GM23338 (cell line): ENCODE data around the gene PREP. TPM values are rescaled to one million over a fixed set of nuclear protein-coding genes. Genes with fewer than 3 reads are reported as not detected.

Experiments used
- ATAC-seq: fragments of 200-7000 bp; cut with Tn5 transposase; 3 replicates; pipeline ENCODE4 v1.9.1; 2020
- DNase-seq: peaks from one replicate; pipeline ENCODE4 v3.0.0-alpha.2; 2015; ENCODE audit warnings: low spot score
- H2AFZ ChIP-seq: fragments of 200-600 bp; sonication (generic); 2 replicates; pipeline ENCODE4 v1.8.0; 2016; ENCODE audit warnings: antibody characterized with exemption, mild to moderate bottlenecking, moderate library complexity
- H3F3A ChIP-seq: fragments of 200-600 bp; sonication (generic); replicated peaks from 2 replicates; pipeline ENCODE4 v1.8.0; 2017; ENCODE audit warnings: antibody characterized with exemption, mixed run types, low read depth
- H3K27ac ChIP-seq: fragments of 200-600 bp; sonication (generic); 2 replicates; pipeline ENCODE4 v1.6.1; 2016; ENCODE audit warnings: low read depth
- H3K27me3 ChIP-seq: fragments of 200-600 bp; sonication (generic); 2 replicates; pipeline ENCODE4 v1.8.0; 2016; ENCODE audit warnings: mild to moderate bottlenecking, mixed run types, moderate library complexity; ENCODE audit not compliant: insufficient read depth
- H3K36me3 ChIP-seq: fragments of 200-600 bp; sonication (generic); 2 replicates; pipeline ENCODE4 v1.8.0; 2016; ENCODE audit warnings: mild to moderate bottlenecking; ENCODE audit not compliant: insufficient read depth
- H3K4me1 ChIP-seq: fragments of 200-600 bp; sonication (generic); 2 replicates; pipeline ENCODE4 v1.8.0; 2016; ENCODE audit warnings: mild to moderate bottlenecking, moderate library complexity; ENCODE audit not compliant: insufficient read depth
- H3K4me2 ChIP-seq: fragments of 200-600 bp; sonication (generic); 2 replicates; pipeline ENCODE4 v1.7.1; 2017; ENCODE audit warnings: mixed run types
- H3K4me3 ChIP-seq: fragments of 200-600 bp; sonication (generic); 2 replicates; pipeline ENCODE4 v1.6.1; 2016; ENCODE audit warnings: mixed run types
- H3K79me2 ChIP-seq: fragments of 200-600 bp; sonication (generic); replicated peaks from 2 replicates; pipeline ENCODE4 v1.8.0; 2017; ENCODE audit warnings: mild to moderate bottlenecking; ENCODE audit not compliant: insufficient read depth
- H3K9me2 ChIP-seq: fragments of 200-600 bp; sonication (generic); 2 replicates; pipeline ENCODE4 v1.8.0; 2017; ENCODE audit not compliant: insufficient read depth
- H4K20me1 ChIP-seq: fragments of 200-600 bp; sonication (generic); replicated peaks from 2 replicates; pipeline ENCODE4 v1.8.0; 2017; ENCODE audit warnings: mild to moderate bottlenecking; ENCODE audit not compliant: insufficient read depth
- H3K27ac Mint-ChIP-seq: 2 replicates; pipeline ENCODE4 v1.8.0; 2020; ENCODE audit warnings: inconsistent platforms, mild to moderate bottlenecking, moderate library complexity, mixed read lengths
- H3K27me3 Mint-ChIP-seq: 3 replicates; pipeline ENCODE4 v1.8.0; 2022; ENCODE audit warnings: low read depth, mild to moderate bottlenecking, moderate library complexity, mixed read lengths, inconsistent platforms; ENCODE audit not compliant: insufficient read depth, poor library complexity
- H3K36me3 Mint-ChIP-seq: 3 replicates; pipeline ENCODE4 v1.8.0; 2021; ENCODE audit warnings: low read depth, mild to moderate bottlenecking, inconsistent platforms, moderate library complexity, mixed read lengths
- H3K4me1 Mint-ChIP-seq: 3 replicates; pipeline ENCODE4 v1.8.0; 2020; ENCODE audit warnings: mild to moderate bottlenecking, inconsistent platforms, mixed read lengths
- H3K4me3 Mint-ChIP-seq: 3 replicates; pipeline ENCODE4 v1.8.0; 2021; ENCODE audit warnings: moderate library complexity, mild to moderate bottlenecking, inconsistent platforms, mixed read lengths
- H3K9me3 Mint-ChIP-seq: 3 replicates; pipeline ENCODE4 v1.8.0; 2020; ENCODE audit warnings: moderate library complexity, mild to moderate bottlenecking, inconsistent platforms, mixed read lengths
- CREB1 ChIP-seq: fragments of 250-450 bp; sonication (Bioruptor Pico); IDR thresholded peaks from 2 replicates; pipeline ENCODE4 v1.5.0; 2020; ENCODE audit warnings: low read depth, mild to moderate bottlenecking, moderate library complexity
- CTCF ChIP-seq, 2 experiments: fragments of 200-600 bp in 1 of 2; sonication (generic) in 1 of 2; conservative IDR thresholded peaks; 2 replicates each; pipeline versions ENCODE4 v1.5.1 to v1.6.1; 2016 to 2017; ENCODE audit warnings: antibody characterized with exemption in 2 of 2, low read depth in 2 of 2, mild to moderate bottlenecking in 2 of 2, moderate library complexity in 1 of 2
- ETS1 ChIP-seq: IDR thresholded peaks from 2 replicates; pipeline ENCODE4 v1.6.1; 2016; ENCODE audit warnings: antibody characterized with exemption
- EZH2 ChIP-seq: fragments of 200-600 bp; sonication (generic); IDR thresholded peaks from one replicate; pipeline ENCODE4 v1.8.0; 2017; ENCODE audit warnings: antibody characterized with exemption, mild to moderate bottlenecking, low read depth; ENCODE audit not compliant: unreplicated experiment
- EZH2phosphoT487 ChIP-seq: fragments of 200-600 bp; sonication (generic); IDR thresholded peaks from one replicate; pipeline ENCODE4 v1.8.1; 2018; ENCODE audit warnings: antibody characterized with exemption; ENCODE audit not compliant: unreplicated experiment
- JUNB ChIP-seq: IDR thresholded peaks from one replicate; pipeline ENCODE4 v1.6.1; 2016; ENCODE audit warnings: antibody characterized with exemption; ENCODE audit not compliant: unreplicated experiment
- NANOG ChIP-seq: IDR thresholded peaks from 2 replicates; pipeline ENCODE4 v1.6.1; 2016; ENCODE audit warnings: antibody characterized with exemption, borderline replicate concordance
- POLR2AphosphoS5 ChIP-seq: IDR thresholded peaks from 2 replicates; pipeline ENCODE4 v1.6.1; 2016; ENCODE audit warnings: antibody characterized with exemption, low read depth
- REST ChIP-seq: IDR thresholded peaks from one replicate; pipeline ENCODE4 v1.6.1; 2018; ENCODE audit warnings: antibody characterized with exemption; ENCODE audit not compliant: unreplicated experiment
- STAT1 ChIP-seq: IDR thresholded peaks from one replicate; pipeline ENCODE4 v1.6.1; 2016; ENCODE audit warnings: antibody characterized with exemption; ENCODE audit not compliant: unreplicated experiment
- ZNF114 ChIP-seq: fragments of 250-450 bp; sonication (Bioruptor Pico); IDR thresholded peaks from 2 replicates; pipeline ENCODE4 v1.5.0; 2020; ENCODE audit warnings: mild to moderate bottlenecking, moderate library complexity
- ZNF462 ChIP-seq: fragments of 250-450 bp; sonication (Bioruptor Pico); IDR thresholded peaks from 2 replicates; pipeline ENCODE4 v1.5.0; 2020; ENCODE audit warnings: mild to moderate bottlenecking, moderate library complexity
- polyA plus RNA-seq: library from polyadenylated mRNA; unstranded; fragments of >200 nt; fragmentation: Nextera tagmentation; extraction: Ambion mirVana; gene quantifications from 2 replicates; pipeline ENCODE4 v1.2.1, GENCODE V29; 2016
- total RNA-seq: library from RNA; depleted of rRNA; stranded (reverse); fragments of >200 nt; shearing (Covaris generic); gene quantifications from 2 replicates; pipeline ENCODE4 v1.2.3, GENCODE V29; 2014

PREP gene
- total and polyA plus RNA-seq, 2 experiments from 2014 or later, result 28.5 to 52.7 TPM

GRCh38 chr6:105310371-105310770 is 92.5 kb downstream of the PREP start (continued):
- TF ChIP-seq ETS1 (no peak), JUNB (no peak)

DNA sequence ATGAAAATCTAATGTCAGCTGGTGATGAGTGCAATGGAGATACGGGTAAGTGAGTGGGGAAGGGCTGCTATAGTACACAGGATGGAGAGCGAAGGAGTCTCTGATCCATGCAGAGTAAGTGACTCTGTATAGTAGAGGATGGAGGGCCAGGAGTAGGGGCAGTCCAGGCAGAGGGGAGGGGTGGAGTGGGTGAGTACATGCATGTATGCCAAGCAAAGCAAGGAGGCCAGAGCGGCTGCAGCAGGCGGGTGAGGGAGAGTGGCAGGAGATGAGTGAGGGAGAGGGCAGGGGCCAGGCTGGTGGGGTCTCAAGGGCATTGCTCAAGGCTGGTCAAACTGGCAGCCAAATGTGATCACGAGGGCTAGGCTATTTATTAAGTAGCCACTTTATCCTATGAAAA is 94.0 kb downstream of the PREP start:
- H3K27me3 Mint-ChIP-seq, result no peaks in the 10 kb centered on the region
- Histone ChIP-seq H3K4me2 (no peak overlapping the region), H3K9me2 (no peaks in the 10 kb centered on the region), H3K79me2 (no peaks in the 10 kb centered on the region), H3K27ac (no peak overlapping the region), H3K4me3 (no peak overlapping the region), H4K20me1 (no peaks in the 10 kb centered on the region; the same call in 1 of the 2 replicates), H3K36me3 (no peaks in the 10 kb centered on the region), H3F3A (no peaks in the 10 kb centered on the region), H3K4me1 (peaks cover 19% of the 10 kb centered on the region), H3K27me3 (no peaks in the 10 kb centered on the region), H2AFZ (no peak overlapping the region)
- H3K36me3 Mint-ChIP-seq, result peaks cover 4% of the 10 kb centered on the region; the same call in 1 of the 3 replicates
- no peaks in the 10 kb centered on the region for H3K9me3 Mint-ChIP-seq
- H3K4me1 Mint-ChIP-seq, result peaks cover 15% of the 10 kb centered on the region
- ATAC-seq (no peak), DNase-seq (no peak)
- H3K27ac Mint-ChIP-seq, result no peak overlapping the region
- H3K4me3 Mint-ChIP-seq, result no peak overlapping the region
- TF ChIP-seq JUNB (no peak), ZNF114 (CRISPR knock-in tag) (no peak), CTCF (conservative IDR thresholded peaks at IDR 0.05; ENCODE audit: low read depth in 2 of 2) (no peak), ETS1 (no peak), NANOG (no peak), EZH2 (no peak), STAT1 (no peak), REST (no peak), CREB1 (CRISPR knock-in tag) (no peak), POLR2AphosphoS5 (no peak), ZNF462 (no peak), EZH2phosphoT487 (no peak)
